GM06990 (cell line): ENCODE data around the gene GPR160.
"Not testable (repeated sequence)": the region's sequence is repeated elsewhere in the genome, so short reads cannot be mapped to it uniquely, and the experiment has no call there.

ENCODE experiments used
- DNase-seq: peaks from one replicate; pipeline ENCODE4 v3.0.0-alpha.2; 2011; ENCODE audit not compliant: insufficient read length; ENCODE audit errors: extremely low read depth
- H3K27me3 ChIP-seq: replicated peaks from 2 replicates; pipeline ENCODE4 v1.6.0; 2011; ENCODE audit warnings: low read length; ENCODE audit not compliant: control insufficient read depth, insufficient read depth
- H3K36me3 ChIP-seq: 2 replicates; pipeline ENCODE4 v1.5.1; 2011; ENCODE audit warnings: low read length; ENCODE audit not compliant: control insufficient read depth, insufficient read depth
- H3K4me3 ChIP-seq: replicated peaks from 2 replicates; pipeline ENCODE4 v1.5.1; 2011; ENCODE audit warnings: low read depth, mild to moderate bottlenecking, control low read depth, low read length
- CTCF ChIP-seq: IDR thresholded peaks from 2 replicates; pipeline ENCODE4 v1.5.1; 2011; ENCODE audit warnings: low read length, control low read depth, mild to moderate bottlenecking, inconsistent platforms; ENCODE audit not compliant: insufficient read depth, poor library complexity, severe bottlenecking

The GPR160 gene

GRCh38 chr3:170003881-170004356, 33.9 kb upstream of the GPR160 start:
- TF ChIP-seq CTCF = no peak
- H3K4me3 ChIP-seq = no peak overlapping the region
- no peak for DNase-seq
- no peaks in the 10 kb centered on the region for H3K36me3 ChIP-seq
- H3K27me3 ChIP-seq = no peaks in the 10 kb centered on the region

GRCh38 chr3:170007031-170007663, 30.6 kb upstream of the GPR160 start:
- Histone ChIP-seq H3K27me3 (no peaks in the 10 kb centered on the region), H3K36me3 (no peaks in the 10 kb centered on the region), H3K4me3 (no peak overlapping the region)
- DNase-seq = peak; percentile 28
- no peak for TF ChIP-seq CTCF

GRCh38 chr3:170010498-170010897, 27.3 kb upstream of the GPR160 start:
- no peaks in the 10 kb centered on the region for H3K27me3 ChIP-seq
- no peak for TF ChIP-seq CTCF
- no peaks in the 10 kb centered on the region for H3K36me3 ChIP-seq
- peak; percentile 32 for DNase-seq
- H3K4me3 ChIP-seq = no peak overlapping the region

GRCh38 chr3:170012683-170013400, 25.0 kb upstream of the GPR160 start:
- H3K36me3 ChIP-seq = no peaks in the 10 kb centered on the region
- H3K4me3 ChIP-seq = no peak overlapping the region
- DNase-seq = no peak
- no peaks in the 10 kb centered on the region for H3K27me3 ChIP-seq
- no peak for TF ChIP-seq CTCF

- no peak for DNase-seq
- no peaks in the 10 kb centered on the region for H3K36me3 ChIP-seq
- no peaks in the 10 kb centered on the region for H3K27me3 ChIP-seq
- TF ChIP-seq CTCF = no peak
- H3K4me3 ChIP-seq = no peak overlapping the region
These were observed 21.7 kb upstream of the GPR160 start for GRCh38 chr3:170016057-170016456.

GRCh38 chr3:170019306-170019705, 18.5 kb upstream of the GPR160 start:
- H3K4me3 ChIP-seq, H3K27me3 ChIP-seq, DNase-seq, H3K36me3 ChIP-seq: not testable (repeated sequence)
